ENCODE results near the gene PDE4B.

- TF ChIP-seq CTCF (IDR thresholded peaks at IDR 0.05; ENCODE audit: poor library complexity, severe bottlenecking) = no peak
- TF ChIP-seq RAD21 (conservative IDR thresholded peaks at IDR 0.05) = no peak
- no peak for TF ChIP-seq POLR2AphosphoS5 (IDR thresholded peaks at IDR 0.05)
Observed at GRCh38 chr1:65799601-65800000, 6.9 kb downstream of the PDE4B start.

Measured in neural cell (in vitro differentiated cells).